KBM-7 (cell line): Measurements from ENCODE around the gene MED16.
"Not testable (repeated sequence)": the region's sequence is repeated elsewhere in the genome, so short reads cannot be mapped to it uniquely, and the experiment has no call there.

ENCODE experiments used
- DNase-seq: peaks from one replicate; pipeline ENCODE4 v3.0.0-alpha.2; 2015
- in situ Hi-C: fragments of 300-500 bp; cut with MboI; formaldehyde crosslinking; loops from 2 replicates; pipeline ENCODE4 v1.14.3; 2020; ENCODE audit warnings: low sequenced_read_pairs, low pct_unique_long_range_greater_than_20kb, mixed read lengths

Gene MED16

GRCh38 chr19:843836-844545 is 49.0 kb downstream of the MED16 start:
- DNase-seq: no peak
- in situ Hi-C loops: no loop called here

GRCh38 chr19:843180-843835 is 49.7 kb downstream of the MED16 start:
- in situ Hi-C loops: no loop called here
- no peak for DNase-seq

- in situ Hi-C loops, DNase-seq: not testable (repeated sequence)
Observed at GRCh38 chr19:842802-843179, 50.2 kb downstream of the MED16 start.

GRCh38 chr19:840519-841206 is 52.3 kb downstream of the MED16 start, which contains the start of gene PRTN3:
Gene PRTN3, plus strand, starts transcription at chr19:840999. Its CDS starts 10 bp downstream, at chr19:841009.
- DNase-seq: no peak
- in situ Hi-C loops: no loop called here

GRCh38 chr19:835210-835810 is 57.7 kb downstream of the MED16 start:
- in situ Hi-C loops: no loop called here
- no peak for DNase-seq

- no peak for DNase-seq
- in situ Hi-C loops: no loop called here
Observed at GRCh38 chr19:834216-834615, 58.8 kb downstream of the MED16 start.

- in situ Hi-C loops: no loop called here
- DNase-seq: no peak
Observed at GRCh38 chr19:831407-832369, 61.3 kb downstream of the MED16 start.

GRCh38 chr19:829129-829758 is 63.7 kb downstream of the MED16 start:
- DNase-seq: no peak
- in situ Hi-C loops: no loop called here

- DNase-seq: peak; percentile 48
- in situ Hi-C loops: no loop called here
Observed at GRCh38 chr19:827710-828321, 65.2 kb downstream of the MED16 start, which contains the start of gene AZU1. Gene AZU1, plus strand, starts transcription at chr19:827837. Its CDS starts 10 bp downstream, at chr19:827847.

GRCh38 chr19:827314-827709 is 65.7 kb downstream of the MED16 start:
- in situ Hi-C loops: no loop called here
- DNase-seq: no peak

- in situ Hi-C loops: no loop called here
- no peak for DNase-seq
Observed at GRCh38 chr19:825897-826644, 66.9 kb downstream of the MED16 start.

- in situ Hi-C loops: no loop called here
- DNase-seq: no peak
Observed at GRCh38 chr19:824885-825284, 68.1 kb downstream of the MED16 start.

GRCh38 chr19:823565-824121 is 69.3 kb downstream of the MED16 start:
- DNase-seq: peak; percentile 61
- in situ Hi-C loops: no loop called here

GRCh38 chr19:821825-822503 is 71.0 kb downstream of the MED16 start, which contains the start of gene PLPPR3:
Gene PLPPR3, minus strand, starts transcription at chr19:821955. Its CDS starts 396 bp downstream, at chr19:821559.
- DNase-seq: no peak
- in situ Hi-C loops: no loop called here

GRCh38 chr19:821231-821824 is 71.7 kb downstream of the MED16 start:
- no peak for DNase-seq
- in situ Hi-C loops: no loop called here

GRCh38 chr19:820212-820611 is 72.8 kb downstream of the MED16 start:
- in situ Hi-C loops, DNase-seq: not testable (repeated sequence)
